IMR-90 (cell line): Measurements from ENCODE around the gene NCAPH2. TPM values are rescaled to one million over a fixed set of nuclear protein-coding genes. Genes with fewer than 3 reads are reported as not detected.

ENCODE experiments used
- ATAC-seq: fragments of 200-7000 bp; cut with Tn5 transposase; 2 replicates; pipeline ENCODE4 v1.9.1; 2020; ENCODE audit warnings: low read depth, mild to moderate bottlenecking, moderate library complexity
- BruUV-seq: library from RNA; stranded (reverse); fragments of 400-500 nt; replicated peaks from 2 replicates; lab custom pipeline; 2021; lab: Mats Ljungman, UMichigan
- CTCF ChIA-PET: fragments of 300-600 bp; formaldehyde crosslinking; extraction: SDS; loops from one replicate; lab custom pipeline; 2021; ENCODE audit warnings: antibody characterized with exemption; lab: Yijun Ruan, JAX
- POLR2A ChIA-PET: fragments of 300-600 bp; sonication (Branson Sonifier 250); formaldehyde crosslinking; loops from one replicate; lab custom pipeline; 2022; ENCODE audit warnings: antibody characterized with exemption; ENCODE audit not compliant: unreplicated experiment; lab: Charles Lee
- DNase-seq: peaks from one replicate; pipeline ENCODE4 v3.0.0; 2013
- H2AFZ ChIP-seq: replicated peaks from 2 replicates; pipeline ENCODE3; 2013; ENCODE audit warnings: low read length, mild to moderate bottlenecking; ENCODE audit not compliant: poor library complexity
- H2AK5ac ChIP-seq: 2 replicates; pipeline ENCODE4 v1.6.1; 2013; ENCODE audit warnings: low read depth, low read length, inconsistent platforms
- H2AK9ac ChIP-seq: replicated peaks from 2 replicates; pipeline ENCODE3; 2013; ENCODE audit warnings: mild to moderate bottlenecking, low read depth, low read length, moderate library complexity; ENCODE audit not compliant: poor library complexity
- H2BK120ac ChIP-seq: 2 replicates; pipeline ENCODE4 v1.6.1; 2013; ENCODE audit warnings: low read depth, low read length, inconsistent platforms
- H2BK15ac ChIP-seq: 3 replicates; pipeline ENCODE4 v1.6.1; 2013; ENCODE audit warnings: low read depth, low read length, inconsistent platforms
- H2BK20ac ChIP-seq: 2 replicates; pipeline ENCODE4 v1.6.1; 2013; ENCODE audit warnings: low read depth, mild to moderate bottlenecking, inconsistent platforms, low read length, moderate library complexity
- H2BK5ac ChIP-seq: 2 replicates; pipeline ENCODE4 v1.6.1; 2013; ENCODE audit warnings: mild to moderate bottlenecking, low read depth, low read length, inconsistent platforms; ENCODE audit not compliant: poor library complexity, severe bottlenecking
- H3K14ac ChIP-seq: replicated peaks from 2 replicates; pipeline ENCODE4 v1.6.1; 2013; ENCODE audit warnings: low read depth, low read length, inconsistent platforms
- H3K18ac ChIP-seq: 2 replicates; pipeline ENCODE4 v1.6.1; 2013; ENCODE audit warnings: low read depth, low read length, control low read depth
- H3K23ac ChIP-seq: 2 replicates; pipeline ENCODE4 v1.6.1; 2013; ENCODE audit warnings: low read depth, low read length, inconsistent platforms
- H3K27ac ChIP-seq: 2 replicates; pipeline ENCODE4 v1.5.1; 2013; ENCODE audit warnings: mild to moderate bottlenecking, control low read depth, low read length; ENCODE audit not compliant: insufficient read depth
- H3K27me3 ChIP-seq: 2 replicates; pipeline ENCODE4 v1.6.1; 2013; ENCODE audit warnings: low read length; ENCODE audit not compliant: control insufficient read depth, insufficient read depth
- H3K36me3 ChIP-seq: 2 replicates; pipeline ENCODE4 v1.6.1; 2013; ENCODE audit warnings: low read length, mixed read lengths; ENCODE audit not compliant: control insufficient read depth, insufficient read depth
- H3K4ac ChIP-seq: 2 replicates; pipeline ENCODE4 v1.6.1; 2013; ENCODE audit warnings: low read depth, low read length, inconsistent platforms
- H3K4me1 ChIP-seq: 2 replicates; pipeline ENCODE4 v1.6.1; 2013; ENCODE audit warnings: low read length, mixed read lengths; ENCODE audit not compliant: control insufficient read depth, insufficient read depth
- H3K4me2 ChIP-seq: 2 replicates; pipeline ENCODE4 v1.6.1; 2013; ENCODE audit warnings: low read depth, mild to moderate bottlenecking, control low read depth, low read length, moderate library complexity
- H3K4me3 ChIP-seq: 2 replicates; pipeline ENCODE4 v1.5.1; 2013; ENCODE audit warnings: low read depth, mild to moderate bottlenecking, control low read depth, low read length, moderate library complexity; ENCODE audit not compliant: insufficient read depth
- H3K56ac ChIP-seq: 2 replicates; pipeline ENCODE4 v1.6.1; 2013; ENCODE audit warnings: low read length, inconsistent platforms; ENCODE audit not compliant: insufficient read depth; ENCODE audit errors: extremely low read depth
- H3K79me1 ChIP-seq, 2 experiments: 2 replicates each; pipeline ENCODE4 v1.6.1; 2013; ENCODE audit warnings: low read length in 2 of 2, inconsistent platforms in 1 of 2, low read depth in 1 of 2
- H3K9ac ChIP-seq: 2 replicates; pipeline ENCODE4 v1.6.1; 2013; ENCODE audit warnings: low read depth, low read length, control low read depth
- H3K9me1 ChIP-seq: 2 replicates; pipeline ENCODE4 v1.6.1; 2013; ENCODE audit warnings: low read length, inconsistent platforms; ENCODE audit not compliant: insufficient read depth
- H3K9me3 ChIP-seq: 2 replicates; pipeline ENCODE4 v1.6.1; 2013; ENCODE audit warnings: low read length; ENCODE audit not compliant: control insufficient read depth, insufficient read depth
- H4K20me1 ChIP-seq: 2 replicates; pipeline ENCODE4 v1.6.1; 2013; ENCODE audit warnings: low read length, inconsistent platforms; ENCODE audit not compliant: insufficient read depth
- H4K5ac ChIP-seq: 2 replicates; pipeline ENCODE4 v1.6.1; 2013; ENCODE audit warnings: mild to moderate bottlenecking, low read depth, low read length, control low read depth
- H4K8ac ChIP-seq, 2 experiments: 2 replicates each; pipeline ENCODE4 v1.6.1; 2013; ENCODE audit warnings: low read depth in 2 of 2, low read length in 2 of 2, control low read depth in 1 of 2, inconsistent platforms in 1 of 2
- H4K91ac ChIP-seq: 2 replicates; pipeline ENCODE4 v1.6.1; 2013; ENCODE audit warnings: low read depth, low read length, inconsistent platforms; ENCODE audit not compliant: insufficient read depth
- CEBPB ChIP-seq: IDR thresholded peaks from 2 replicates; pipeline ENCODE4 v1.6.1; 2012; ENCODE audit warnings: low read depth, low read length, improper control_type of control experiment
- FOS ChIP-seq: fragments of 150-350 bp; IDR thresholded peaks from 2 replicates; pipeline ENCODE4 v1.6.1; 2016; ENCODE audit warnings: low read depth, low read length
- MXI1 ChIP-seq: IDR thresholded peaks from 2 replicates; pipeline ENCODE4 v1.6.1; 2012; ENCODE audit warnings: low read depth, mild to moderate bottlenecking, low read length, moderate library complexity, borderline replicate concordance
- POLR2A ChIP-seq: IDR thresholded peaks from 2 replicates; pipeline ENCODE4 v1.6.1; 2012; ENCODE audit warnings: mild to moderate bottlenecking, low read depth, low read length
- RFX5 ChIP-seq: IDR thresholded peaks from 2 replicates; pipeline ENCODE4 v1.8.0; 2012; ENCODE audit warnings: low read depth, mild to moderate bottlenecking, low read length, moderate library complexity
- WGBS, 2 experiments: methylation state at CpG; one replicate each; pipeline versions ENCODE4 v1.1.5 to v1.1.7; 2013; ENCODE audit warnings: missing lambda C conversion rate in 2 of 2; ENCODE audit not compliant: insufficient read length in 1 of 2; ENCODE audit errors: extremely low coverage in 2 of 2; 5-methylcytosine and 5-hydroxymethylcytosine counted together
- dilution Hi-C: fragments of 300-500 bp; cut with HindIII; formaldehyde crosslinking; loops from one replicate; pipeline ENCODE4 v1.14.3; 2018; ENCODE audit warnings: low sequenced_read_pairs; ENCODE audit not compliant: unreplicated experiment
- in situ Hi-C: fragments of 300-500 bp; cut with MboI; formaldehyde crosslinking; loops from 3 replicates; pipeline ENCODE4 v1.14.3; 2019; ENCODE audit warnings: low sequenced_read_pairs, inconsistent platforms, mixed read lengths
- intact Hi-C: fragments of 100-400 bp; cut with micrococcal nuclease; formaldehyde crosslinking; loops from 2 replicates; pipeline ENCODE4 v1.10.0; 2022
- polyA plus RNA-seq, 3 experiments: library from polyadenylated mRNA; depleted of rRNA; stranded (reverse); fragments of >200 nt; gene quantifications; 2 replicates each; pipeline ENCODE4 v1.2.3, GENCODE V29; 2012; ENCODE audit warnings: low replicate concordance in 1 of 3
- total RNA-seq: library from RNA; depleted of rRNA; stranded (reverse); fragments of >200 nt; gene quantifications from 2 replicates; pipeline ENCODE4 v1.2.3, GENCODE V29; 2012

NCAPH2 gene
- total and polyA plus RNA-seq, 2 of the 4 experiments (the other 2 are of a cell fraction) = 30.2 to 38.5 TPM

GRCh38 chr22:50573491-50574382, 65.7 kb downstream of the NCAPH2 start:
- Histone ChIP-seq H2AFZ (no peak overlapping the region), H3K9me1 (0 out of 2 replicates have a peak, but pooled peaks cover 2% of the 10 kb centered on the region), H3K9ac (no peak overlapping the region), H3K27me3 (no peaks in the 10 kb centered on the region), H3K18ac (no peak overlapping the region), H3K23ac (no peak overlapping the region), H4K8ac (no peak overlapping the region), H3K4me3 (no peak overlapping the region), H3K9me3 (no peaks in the 10 kb centered on the region), H2BK20ac (no peak overlapping the region), H2AK5ac (no peak overlapping the region), H3K4ac (no peak overlapping the region), H4K91ac (no peak overlapping the region), H2BK5ac (no peak overlapping the region), H2BK120ac (no peak overlapping the region), H3K36me3 (no peaks in the 10 kb centered on the region; the same call in 1 of the 2 replicates), H3K4me1 (peaks cover 7% of the 10 kb centered on the region), H2BK15ac (no peak overlapping the region), H4K20me1 (no peaks in the 10 kb centered on the region), H3K4me2 (no peak overlapping the region), H2AK9ac (peak overlapping the region; percentile 35), H3K56ac (no peak overlapping the region), H4K5ac (no peak overlapping the region), H3K14ac (no peak overlapping the region), H3K27ac (no peak overlapping the region), H3K79me1 (no peaks in the 10 kb centered on the region)
- dilution Hi-C loops (no loop called here), intact Hi-C loops (no loop called here), in situ Hi-C loops (no loop called here)
- ATAC-seq (no peak), DNase-seq (no peak)
- no peak for TF ChIP-seq POLR2A
- no peak for TF ChIP-seq CEBPB
- TF ChIP-seq RFX5 = no peak
- no peak for TF ChIP-seq MXI1
- no peak for TF ChIP-seq FOS
- ChIA-PET CTCF (interaction anchor here (1.4 kb wide), 1 partner anchor 11 kb away, joined by 5 read pairs; the partner anchor contains the start of gene SYCE3), POLR2A (no interaction called here)
- 93% methylated on average over 3 of the region's 26 CpGs; no CpG with 5 or more reads in 1 of the 2 experiments for WGBS, 2 experiments
- BruUV-seq = no TSS peak
